HEK293 (cell line): ENCODE measurements around the gene ANO2.

Source experiments
- CTCF ChIA-PET: fragments of 350-600 bp; formaldehyde crosslinking; extraction: SDS; loops from one replicate; lab custom pipeline; 2021; ENCODE audit warnings: antibody characterized with exemption; lab: Yijun Ruan, JAX
- POLR2A ChIA-PET: fragments of 300-600 bp; formaldehyde crosslinking; extraction: SDS; loops from one replicate; lab custom pipeline; 2020; ENCODE audit warnings: antibody characterized with exemption, inconsistent platforms; lab: Yijun Ruan, JAX
- H3K27ac ChIP-seq: fragments of 200-500 bp; sonication (Bioruptor generic); 2 replicates; pipeline ENCODE4 v1.5.1; 2014; ENCODE audit warnings: low read depth, low read length, control low read depth, inconsistent platforms; ENCODE audit errors: extremely low read depth
- H3K36me3 ChIP-seq, 2 experiments: fragments of 200-500 bp in 1 of 2; sonication (Bioruptor generic) in 1 of 2; 1 replicate in 1 of 2; 2 replicates in 1 of 2; pipeline ENCODE4 v1.5.1; 2014 to 2017; ENCODE audit warnings: inconsistent platforms in 2 of 2, low read length in 2 of 2; ENCODE audit not compliant: control insufficient read depth in 2 of 2, insufficient read depth in 1 of 2
- H3K4me1 ChIP-seq: fragments of 200-500 bp; sonication (Bioruptor generic); 2 replicates; pipeline ENCODE4 v1.5.1; 2014; ENCODE audit warnings: mild to moderate bottlenecking, low read length, inconsistent platforms; ENCODE audit not compliant: control insufficient read depth, insufficient read depth
- H3K4me3 ChIP-seq: 2 replicates; pipeline ENCODE4 v1.5.1; 2011; ENCODE audit warnings: low read depth, mild to moderate bottlenecking, control low read depth, low read length, moderate library complexity
- H3K9me3 ChIP-seq: fragments of 200-500 bp; sonication (Bioruptor generic); 2 replicates; pipeline ENCODE4 v1.5.1; 2014; ENCODE audit warnings: low read depth, low read length, inconsistent platforms; ENCODE audit not compliant: control insufficient read depth, insufficient read depth
- GLI4 ChIP-seq: fragments of 450-650 bp; formaldehyde crosslinking; IDR thresholded peaks from 2 replicates; pipeline ENCODE4 v1.5.1; 2016; ENCODE audit warnings: missing biosample characterization, missing genetic modification characterization
- GLIS1 ChIP-seq: fragments of 450-650 bp; formaldehyde crosslinking; IDR thresholded peaks from 2 replicates; pipeline ENCODE4 v1.5.1; 2016; ENCODE audit warnings: missing biosample characterization, missing genetic modification characterization
- GLIS2 ChIP-seq: fragments of 450-650 bp; formaldehyde crosslinking; IDR thresholded peaks from 2 replicates; pipeline ENCODE4 v1.5.1; 2016; ENCODE audit warnings: missing biosample characterization, missing genetic modification characterization
- IKZF3 ChIP-seq: fragments of 450-650 bp; IDR thresholded peaks from 2 replicates; pipeline ENCODE4 v1.5.0; 2018; ENCODE audit warnings: missing biosample characterization, mild to moderate bottlenecking, missing genetic modification characterization, moderate library complexity
- KLF8 ChIP-seq: fragments of 450-650 bp; formaldehyde crosslinking; IDR thresholded peaks from 2 replicates; pipeline ENCODE4 v1.5.1; 2016; ENCODE audit warnings: missing biosample characterization, missing genetic modification characterization
- PATZ1 ChIP-seq: fragments of 450-650 bp; formaldehyde crosslinking; IDR thresholded peaks from 2 replicates; pipeline ENCODE4 v1.5.1; 2016; ENCODE audit warnings: missing biosample characterization, missing genetic modification characterization
- SCRT1 ChIP-seq: fragments of 450-650 bp; formaldehyde crosslinking; IDR thresholded peaks from 2 replicates; pipeline ENCODE4 v1.5.1; 2016; ENCODE audit warnings: missing biosample characterization, missing genetic modification characterization, borderline replicate concordance
- SCRT2 ChIP-seq: fragments of 450-650 bp; formaldehyde crosslinking; IDR thresholded peaks from 2 replicates; pipeline ENCODE4 v1.5.1; 2016; ENCODE audit warnings: missing biosample characterization, missing genetic modification characterization
- SP2 ChIP-seq: fragments of 450-650 bp; formaldehyde crosslinking; IDR thresholded peaks from 2 replicates; pipeline ENCODE4 v1.5.1; 2016; ENCODE audit warnings: missing biosample characterization, missing genetic modification characterization
- SP3 ChIP-seq: fragments of 450-650 bp; formaldehyde crosslinking; IDR thresholded peaks from 2 replicates; pipeline ENCODE4 v1.5.1; 2016; ENCODE audit warnings: missing biosample characterization, missing genetic modification characterization
- TCF7L2 ChIP-seq: IDR thresholded peaks from 2 replicates; pipeline ENCODE4 v1.6.1; 2011; ENCODE audit warnings: low read depth, mild to moderate bottlenecking, inconsistent platforms, low read length, moderate library complexity, borderline replicate concordance
- YY1 ChIP-seq: fragments of 450-650 bp; formaldehyde crosslinking; IDR thresholded peaks from 2 replicates; pipeline ENCODE4 v1.5.1; 2018; ENCODE audit warnings: missing biosample characterization, missing genetic modification characterization
- YY2 ChIP-seq: fragments of 450-650 bp; formaldehyde crosslinking; IDR thresholded peaks from 2 replicates; pipeline ENCODE4 v1.5.1; 2016; ENCODE audit warnings: missing biosample characterization, missing genetic modification characterization
- ZBTB20 ChIP-seq: fragments of 450-650 bp; formaldehyde crosslinking; IDR thresholded peaks from 2 replicates; pipeline ENCODE4 v1.5.1; 2016; ENCODE audit warnings: missing biosample characterization, missing genetic modification characterization
- ZBTB26 ChIP-seq: fragments of 450-650 bp; formaldehyde crosslinking; optimal IDR thresholded peaks from 2 replicates; pipeline ENCODE3; 2016; ENCODE audit warnings: missing biosample characterization, mild to moderate bottlenecking, missing genetic modification characterization
- ZBTB48 ChIP-seq: fragments of 450-650 bp; formaldehyde crosslinking; IDR thresholded peaks from 2 replicates; pipeline ENCODE4 v1.5.1; 2016; ENCODE audit warnings: missing biosample characterization, missing genetic modification characterization
- ZBTB8A ChIP-seq: fragments of 450-650 bp; formaldehyde crosslinking; IDR thresholded peaks from 2 replicates; pipeline ENCODE4 v1.5.1; 2016; ENCODE audit warnings: missing biosample characterization, missing genetic modification characterization
- ZFP69B ChIP-seq: fragments of 450-650 bp; formaldehyde crosslinking; IDR thresholded peaks from 2 replicates; pipeline ENCODE4 v1.5.1; 2016; ENCODE audit warnings: missing biosample characterization, missing genetic modification characterization
- ZNF335 ChIP-seq: fragments of 450-650 bp; formaldehyde crosslinking; conservative IDR thresholded peaks from 2 replicates; pipeline ENCODE4 v1.5.1; 2016; ENCODE audit warnings: missing biosample characterization, missing genetic modification characterization
- ZNF366 ChIP-seq: fragments of 450-650 bp; formaldehyde crosslinking; conservative IDR thresholded peaks from 2 replicates; pipeline ENCODE4 v1.5.1; 2016; ENCODE audit warnings: missing biosample characterization, missing genetic modification characterization
- ZNF37A ChIP-seq: fragments of 450-650 bp; IDR thresholded peaks from 2 replicates; pipeline ENCODE4 v1.5.1; 2018; ENCODE audit warnings: missing biosample characterization, missing genetic modification characterization
- ZNF426 ChIP-seq: fragments of 450-650 bp; formaldehyde crosslinking; IDR thresholded peaks from 2 replicates; pipeline ENCODE4 v1.5.1; 2017; ENCODE audit warnings: missing biosample characterization, missing genetic modification characterization, mild to moderate bottlenecking, inconsistent platforms, moderate library complexity
- ZNF555 ChIP-seq: fragments of 450-650 bp; formaldehyde crosslinking; conservative IDR thresholded peaks from 2 replicates; pipeline ENCODE4 v1.5.1; 2017; ENCODE audit warnings: missing biosample characterization, mild to moderate bottlenecking, missing genetic modification characterization, inconsistent platforms
- ZNF600 ChIP-seq: fragments of 450-650 bp; formaldehyde crosslinking; IDR thresholded peaks from 2 replicates; pipeline ENCODE4 v1.5.1; 2016; ENCODE audit warnings: missing biosample characterization, missing genetic modification characterization
- ZSCAN30 ChIP-seq: fragments of 450-650 bp; IDR thresholded peaks from 2 replicates; pipeline ENCODE4 v1.5.1; 2018; ENCODE audit warnings: missing biosample characterization, mild to moderate bottlenecking, missing genetic modification characterization, moderate library complexity
- ZXDB ChIP-seq: fragments of 450-650 bp; formaldehyde crosslinking; IDR thresholded peaks from 2 replicates; pipeline ENCODE4 v1.5.1; 2016; ENCODE audit warnings: missing biosample characterization, missing genetic modification characterization
- TF ChIP-seq, protein P1 (sequence below): fragments of 450-650 bp; formaldehyde crosslinking; IDR thresholded peaks from 2 replicates; pipeline ENCODE4 v1.5.1; 2017; ENCODE audit warnings: missing biosample characterization, missing genetic modification characterization
- TF ChIP-seq, protein P2 (sequence below): fragments of 450-650 bp; formaldehyde crosslinking; IDR thresholded peaks from 2 replicates; pipeline ENCODE4 v1.5.1; 2016; ENCODE audit warnings: missing biosample characterization, missing genetic modification characterization

Gene ANO2

GRCh38 chr12:5945071-5946008 lies at the start of gene ANO2:
Gene ANO2, minus strand, starts transcription at chr12:5945259. Its CDS starts 42 bp downstream, at chr12:5945217.
- no peaks in the 10 kb centered on the region for H3K9me3 ChIP-seq
- 0 out of 2 replicates have a peak, but pooled peaks cover 2% of the 10 kb centered on the region for H3K4me1 ChIP-seq
- CTCF ChIA-PET, result interaction anchor here (0.6 to 1.0 kb wide), 3 partner anchors 13 to 200 kb away, joined by 3 to 4 read pairs (median 3); no protein-coding TSS in a partner anchor
- no peaks in the 10 kb centered on the region for H3K36me3 ChIP-seq
- H3K4me3 ChIP-seq, result peak within 1 kb of the TSS; percentile 51
- POLR2A ChIA-PET, result no interaction called here
- H3K27ac ChIP-seq, result peak within 1 kb of the TSS; percentile 24; the same call in 1 of the 2 replicates
- peak; percentile 6; the same call in 1 of the 2 replicates for TF ChIP-seq KLF8 (tag by site-specific recombination)
- TF ChIP-seq ZFP69B (tag by site-specific recombination), result no peak
- peak; percentile 71 for TF ChIP-seq ZBTB26
- TF ChIP-seq IKZF3 (tag by site-specific recombination), result peak; percentile 53; the same call in 1 of the 2 replicates
- TF ChIP-seq, protein P1, sequence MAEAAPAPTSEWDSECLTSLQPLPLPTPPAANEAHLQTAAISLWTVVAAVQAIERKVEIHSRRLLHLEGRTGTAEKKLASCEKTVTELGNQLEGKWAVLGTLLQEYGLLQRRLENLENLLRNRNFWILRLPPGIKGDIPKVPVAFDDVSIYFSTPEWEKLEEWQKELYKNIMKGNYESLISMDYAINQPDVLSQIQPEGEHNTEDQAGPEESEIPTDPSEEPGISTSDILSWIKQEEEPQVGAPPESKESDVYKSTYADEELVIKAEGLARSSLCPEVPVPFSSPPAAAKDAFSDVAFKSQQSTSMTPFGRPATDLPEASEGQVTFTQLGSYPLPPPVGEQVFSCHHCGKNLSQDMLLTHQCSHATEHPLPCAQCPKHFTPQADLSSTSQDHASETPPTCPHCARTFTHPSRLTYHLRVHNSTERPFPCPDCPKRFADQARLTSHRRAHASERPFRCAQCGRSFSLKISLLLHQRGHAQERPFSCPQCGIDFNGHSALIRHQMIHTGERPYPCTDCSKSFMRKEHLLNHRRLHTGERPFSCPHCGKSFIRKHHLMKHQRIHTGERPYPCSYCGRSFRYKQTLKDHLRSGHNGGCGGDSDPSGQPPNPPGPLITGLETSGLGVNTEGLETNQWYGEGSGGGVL, result peak; percentile 25
- peak; percentile 64 for TF ChIP-seq ZBTB20 (tag by site-specific recombination)
- TF ChIP-seq ZNF366 (tag by site-specific recombination), result 0 out of 2 replicates have a peak, but pooled peaks have one; percentile 20
- TF ChIP-seq SP2 (tag by site-specific recombination), result peak; percentile 28; the same call in 1 of the 2 replicates
- no peak for TF ChIP-seq ZXDB (tag by site-specific recombination)
- peak; percentile 93 for TF ChIP-seq SCRT2 (tag by site-specific recombination)
- TF ChIP-seq ZBTB8A (tag by site-specific recombination), result peak; percentile 80
- no peak for TF ChIP-seq ZNF37A (tag by site-specific recombination)
- no peak for TF ChIP-seq ZNF555 (tag by site-specific recombination)
- peak; percentile 11; the same call in 1 of the 2 replicates for TF ChIP-seq ZNF335
- 0 out of 2 replicates have a peak, but pooled peaks have one; percentile 42 for TF ChIP-seq ZNF600 (tag by site-specific recombination)
- TF ChIP-seq YY2 (tag by site-specific recombination), result peak; percentile 67
- peak; percentile 44; the same call in 1 of the 2 replicates for TF ChIP-seq GLIS1 (tag by site-specific recombination)
- TF ChIP-seq ZNF426, result no peak
- TF ChIP-seq ZBTB48 (tag by site-specific recombination), result peak; percentile 25; the same call in 1 of the 2 replicates
- TF ChIP-seq GLI4, result no peak
- TF ChIP-seq TCF7L2, result no peak
- peak; percentile 55; the same call in 1 of the 2 replicates for TF ChIP-seq PATZ1 (tag by site-specific recombination)
- TF ChIP-seq GLIS2 (tag by site-specific recombination), result peak; percentile 62
- TF ChIP-seq SCRT1 (tag by site-specific recombination), result 0 out of 2 replicates have a peak, but pooled peaks have one; percentile 21
- TF ChIP-seq ZSCAN30 (tag by site-specific recombination), result 0 out of 2 replicates have a peak, but pooled peaks have one; percentile 22
- peak; percentile 61; the same call in 1 of the 2 replicates for TF ChIP-seq YY1 (tag by site-specific recombination)
- TF ChIP-seq, protein P2, sequence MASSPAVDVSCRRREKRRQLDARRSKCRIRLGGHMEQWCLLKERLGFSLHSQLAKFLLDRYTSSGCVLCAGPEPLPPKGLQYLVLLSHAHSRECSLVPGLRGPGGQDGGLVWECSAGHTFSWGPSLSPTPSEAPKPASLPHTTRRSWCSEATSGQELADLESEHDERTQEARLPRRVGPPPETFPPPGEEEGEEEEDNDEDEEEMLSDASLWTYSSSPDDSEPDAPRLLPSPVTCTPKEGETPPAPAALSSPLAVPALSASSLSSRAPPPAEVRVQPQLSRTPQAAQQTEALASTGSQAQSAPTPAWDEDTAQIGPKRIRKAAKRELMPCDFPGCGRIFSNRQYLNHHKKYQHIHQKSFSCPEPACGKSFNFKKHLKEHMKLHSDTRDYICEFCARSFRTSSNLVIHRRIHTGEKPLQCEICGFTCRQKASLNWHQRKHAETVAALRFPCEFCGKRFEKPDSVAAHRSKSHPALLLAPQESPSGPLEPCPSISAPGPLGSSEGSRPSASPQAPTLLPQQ, result 0 out of 2 replicates have a peak, but pooled peaks have one; percentile 21
- TF ChIP-seq SP3 (tag by site-specific recombination), result 0 out of 2 replicates have a peak, but pooled peaks have one; percentile 33
